H1 (cell line): ENCODE results near the gene LAMA3. TPM values are rescaled to one million over a fixed set of nuclear protein-coding genes. Genes with fewer than 3 reads are reported as not detected.

Experiments
- CTCF ChIA-PET: fragments of 300-600 bp; sonication (Branson Sonifier 250); formaldehyde crosslinking; loops from one replicate; lab custom pipeline; 2021; ENCODE audit not compliant: partially characterized antibody; lab: Charles Lee
- POLR2A ChIA-PET: fragments of 300-600 bp; sonication (Branson Sonifier 250); formaldehyde crosslinking; loops from one replicate; lab custom pipeline; 2021; ENCODE audit warnings: inconsistent platforms; ENCODE audit not compliant: partially characterized antibody; lab: Charles Lee
- DNase-seq, 2 experiments: peaks; one replicate each; pipeline versions ENCODE4 v3.0.0 to v3.0.0-alpha.2; 2010 to 2022; ENCODE audit warnings: low spot score in 2 of 2, low read depth in 1 of 2, mixed read lengths in 1 of 2
- FAIRE-seq: peaks from 2 replicates; lab custom pipeline; 2011; peaks lifted over from hg19 to GRCh38; lab: Jason Lieb, UNC
- H2AFZ ChIP-seq: 2 replicates; pipeline ENCODE4 v1.8.1; 2012; ENCODE audit warnings: low read length, inconsistent platforms
- H2AK5ac ChIP-seq: 2 replicates; pipeline ENCODE4 v1.6.1; 2013; ENCODE audit warnings: low read depth, low read length
- H2BK120ac ChIP-seq: replicated peaks from 2 replicates; pipeline ENCODE3; 2013; ENCODE audit warnings: low read depth, low read length, inconsistent platforms
- H2BK12ac ChIP-seq: 2 replicates; pipeline ENCODE4 v1.6.1; 2013; ENCODE audit warnings: low read depth, low read length
- H2BK15ac ChIP-seq: 2 replicates; pipeline ENCODE4 v1.6.1; 2013; ENCODE audit warnings: low read length
- H2BK20ac ChIP-seq: 2 replicates; pipeline ENCODE4 v1.6.1; 2013; ENCODE audit warnings: low read length
- H2BK5ac ChIP-seq: 2 replicates; pipeline ENCODE4 v1.6.1; 2013; ENCODE audit warnings: low read depth, low read length
- H3K14ac ChIP-seq: 2 replicates; pipeline ENCODE4 v1.6.1; 2013; ENCODE audit warnings: inconsistent platforms; ENCODE audit not compliant: insufficient read length
- H3K18ac ChIP-seq: 2 replicates; pipeline ENCODE4 v1.6.1; 2013; ENCODE audit warnings: low read length; ENCODE audit errors: extremely low read depth
- H3K23ac ChIP-seq: 2 replicates; pipeline ENCODE4 v1.6.1; 2013; ENCODE audit warnings: inconsistent platforms; ENCODE audit not compliant: insufficient read length
- H3K23me2 ChIP-seq: 2 replicates; pipeline ENCODE4 v1.6.1; 2013; ENCODE audit warnings: low read depth, low read length
- H3K27ac ChIP-seq: 2 replicates; pipeline ENCODE4 v1.6.1; 2011; ENCODE audit warnings: low read depth, low read length, inconsistent platforms
- H3K27me3 ChIP-seq, 4 experiments: replicated peaks in 1 of 4; 1 replicate in 1 of 4; 2 replicates in 3 of 4; pipeline versions ENCODE4 v1.6.1 to v1.8.1; 2011 to 2013; ENCODE audit warnings: low read length in 3 of 4, mild to moderate bottlenecking in 3 of 4, inconsistent platforms in 2 of 4, mixed read lengths in 2 of 4, moderate library complexity in 1 of 4; ENCODE audit not compliant: control insufficient read depth in 3 of 4, insufficient read depth in 3 of 4; ENCODE audit errors: extremely low read depth in 1 of 4
- H3K36me3 ChIP-seq, 4 experiments: 2 replicates each; pipeline versions ENCODE4 v1.6.1 to v1.8.1; 2011 to 2013; ENCODE audit warnings: mild to moderate bottlenecking in 4 of 4, low read length in 3 of 4, moderate library complexity in 2 of 4, control low read depth in 1 of 4, inconsistent platforms in 1 of 4; ENCODE audit not compliant: insufficient read depth in 4 of 4, control insufficient read depth in 2 of 4
- H3K4ac ChIP-seq: replicated peaks from 2 replicates; pipeline ENCODE3; 2013; ENCODE audit warnings: low read length, low read depth, mixed read lengths, inconsistent platforms; ENCODE audit not compliant: insufficient read length
- H3K4me1 ChIP-seq, 4 experiments: replicated peaks in 1 of 4; 1 replicate in 1 of 4; 2 replicates in 3 of 4; pipeline versions ENCODE4 v1.6.1 to v1.8.1; 2011 to 2013; ENCODE audit warnings: low read length in 3 of 4, inconsistent platforms in 2 of 4, mixed read lengths in 1 of 4; ENCODE audit not compliant: insufficient read depth in 4 of 4, control insufficient read depth in 3 of 4
- H3K4me2 ChIP-seq, 2 experiments: 2 replicates each; pipeline versions ENCODE4 v1.6.1 to v1.8.1; 2011 to 2013; ENCODE audit warnings: low read depth in 2 of 2, low read length in 2 of 2, control low read depth in 1 of 2, inconsistent platforms in 1 of 2, mild to moderate bottlenecking in 1 of 2; ENCODE audit not compliant: insufficient read depth in 1 of 2
- H3K4me3 ChIP-seq, 4 experiments: fragments of 200-600, 300-600 bp in 1 of 4; sonication (generic), shearing (Covaris generic), sonication (Bioruptor Twin) in 1 of 4; 2 replicates each; pipeline versions ENCODE4 v1.5.1 to v1.8.1; 2011 to 2016; ENCODE audit warnings: low read length in 4 of 4, low read depth in 3 of 4, control low read depth in 2 of 4, inconsistent platforms in 2 of 4, mild to moderate bottlenecking in 2 of 4, mixed read lengths in 1 of 4, moderate library complexity in 1 of 4; ENCODE audit not compliant: insufficient read depth in 2 of 4; ENCODE audit errors: extremely low read depth in 1 of 4
- H3K56ac ChIP-seq: replicated peaks from 2 replicates; pipeline ENCODE3; 2013; ENCODE audit warnings: low read depth, mild to moderate bottlenecking, mixed read lengths, low read length, inconsistent platforms; ENCODE audit not compliant: insufficient read length
- H3K79me1 ChIP-seq: 2 replicates; pipeline ENCODE4 v1.6.1; 2013; ENCODE audit warnings: low read depth, low read length, control low read depth
- H3K79me2 ChIP-seq, 2 experiments: 2 replicates each; pipeline versions ENCODE4 v1.6.1 to v1.8.1; 2012 to 2013; ENCODE audit warnings: low read length in 2 of 2, mild to moderate bottlenecking in 2 of 2, inconsistent platforms in 1 of 2; ENCODE audit not compliant: insufficient read depth in 2 of 2, control insufficient read depth in 1 of 2
- H3K9ac ChIP-seq, 4 experiments: replicated peaks in 1 of 4; 1 replicate in 1 of 4; 2 replicates in 3 of 4; pipeline versions ENCODE4 v1.6.1 to v1.8.1; 2011 to 2013; ENCODE audit warnings: low read depth in 3 of 4, low read length in 3 of 4, control low read depth in 2 of 4, mild to moderate bottlenecking in 2 of 4, moderate library complexity in 2 of 4, inconsistent platforms in 1 of 4; ENCODE audit errors: extremely low read depth in 1 of 4
- H3K9me3 ChIP-seq, 2 experiments: 2 replicates each; pipeline versions ENCODE4 v1.6.1 to v1.8.1; 2012 to 2013; ENCODE audit warnings: mild to moderate bottlenecking in 2 of 2, moderate library complexity in 2 of 2, control low read depth in 1 of 2, inconsistent platforms in 1 of 2, low read depth in 1 of 2, low read length in 1 of 2, mixed read lengths in 1 of 2; ENCODE audit not compliant: insufficient read depth in 2 of 2
- H4K20me1 ChIP-seq, 2 experiments: replicated peaks in 1 of 2; 2 replicates each; pipeline versions ENCODE3 to v1.8.1; 2011 to 2013; ENCODE audit warnings: inconsistent platforms in 2 of 2, low read length in 2 of 2, mild to moderate bottlenecking in 1 of 2; ENCODE audit not compliant: insufficient read depth in 2 of 2, control insufficient read depth in 1 of 2
- H4K5ac ChIP-seq: 2 replicates; pipeline ENCODE4 v1.6.1; 2013; ENCODE audit warnings: low read length, low read depth, mixed read lengths, inconsistent platforms; ENCODE audit not compliant: insufficient read length
- H4K8ac ChIP-seq: 2 replicates; pipeline ENCODE4 v1.8.0; 2013; ENCODE audit warnings: mild to moderate bottlenecking, moderate library complexity, low read length, inconsistent platforms; ENCODE audit not compliant: insufficient read depth; ENCODE audit errors: extremely low read depth
- H4K91ac ChIP-seq: replicated peaks from 2 replicates; pipeline ENCODE3; 2013; ENCODE audit warnings: low read length, mixed read lengths, inconsistent platforms; ENCODE audit not compliant: insufficient read length
- ASH2L ChIP-seq: fragments of 200-600, 300-600 bp; sonication (generic); IDR thresholded peaks from one replicate; pipeline ENCODE4 v1.7.1; 2017; ENCODE audit warnings: low read length
- BRCA1 ChIP-seq: IDR thresholded peaks from 2 replicates; pipeline ENCODE4 v1.6.1; 2012; ENCODE audit warnings: low read depth, low read length, improper control_type of control experiment
- CEBPB ChIP-seq: IDR thresholded peaks from 2 replicates; pipeline ENCODE4 v1.6.1; 2012; ENCODE audit warnings: low read depth, low read length
- EGR1 ChIP-seq: IDR thresholded peaks from 2 replicates; pipeline ENCODE4 v1.6.1; 2011; ENCODE audit warnings: low read depth, low read length, borderline replicate concordance
- HDAC6 ChIP-seq: IDR thresholded peaks from one replicate; pipeline ENCODE4 v1.7.1; 2012; ENCODE audit warnings: low read depth, mild to moderate bottlenecking, inconsistent platforms, low read length, moderate library complexity
- MAX ChIP-seq: IDR thresholded peaks from 2 replicates; pipeline ENCODE4 v1.6.1; 2012; ENCODE audit warnings: inconsistent platforms
- NANOG ChIP-seq: IDR thresholded peaks from 2 replicates; pipeline ENCODE4 v1.6.1; 2011; ENCODE audit warnings: low read length, low read depth, mild to moderate bottlenecking, inconsistent platforms; ENCODE audit not compliant: insufficient read depth, poor library complexity, severe bottlenecking
- NRF1 ChIP-seq: IDR thresholded peaks from 2 replicates; pipeline ENCODE4 v1.6.1; 2011; ENCODE audit warnings: mild to moderate bottlenecking, low read depth, low read length, improper control_type of control experiment
- PHF8 ChIP-seq: fragments of 200-600 bp; sonication (generic); conservative IDR thresholded peaks from 2 replicates; pipeline ENCODE4 v1.7.1; 2012; ENCODE audit warnings: low read depth, mild to moderate bottlenecking, inconsistent platforms, low read length, moderate library complexity
- RBBP5 ChIP-seq: IDR thresholded peaks from 2 replicates; pipeline ENCODE4 v1.7.1; 2012; ENCODE audit warnings: low read depth, mild to moderate bottlenecking, inconsistent platforms, low read length, moderate library complexity, borderline replicate concordance
- RNF2 ChIP-seq: fragments of 200-900, 300-1000 bp; sonication (generic); IDR thresholded peaks from 2 replicates; pipeline ENCODE4 v1.7.1; 2016; ENCODE audit warnings: borderline replicate concordance, low read depth, mild to moderate bottlenecking, antibody characterized with exemption, low read length; ENCODE audit not compliant: poor library complexity, severe bottlenecking; ENCODE audit errors: missing control alignments
- SIRT6 ChIP-seq: IDR thresholded peaks from one replicate; pipeline ENCODE4 v1.7.1; 2012; ENCODE audit warnings: low read length, inconsistent platforms
- USF2 ChIP-seq: IDR thresholded peaks from 2 replicates; pipeline ENCODE4 v1.6.1; 2011; ENCODE audit warnings: low read length, improper control_type of control experiment
- WGBS, 2 experiments: shearing (Covaris generic) in 1 of 2; methylation state at CpG; one replicate each; pipeline versions ENCODE4 v1.1.6 to v1.1.7; 2013 to 2015; ENCODE audit warnings: low lambda C conversion rate in 2 of 2, mixed read lengths in 2 of 2, inconsistent platforms in 1 of 2, low coverage in 1 of 2, missing lambda C conversion rate in 1 of 2; ENCODE audit not compliant: insufficient replicate concordance in 2 of 2, insufficient coverage in 1 of 2, insufficient read length in 1 of 2; ENCODE audit errors: extremely low coverage in 1 of 2, missing lambda C conversion rate in 1 of 2; 5-methylcytosine and 5-hydroxymethylcytosine counted together
- polyA plus RNA-seq, 7 experiments: library from polyadenylated mRNA; depleted of rRNA in 3 of 7; stranded (reverse) in 5 of 7; unstranded in 2 of 7; fragments of >200 nt in 5 of 7; fragments of 200-250 nt in 2 of 7; gene quantifications; 1 replicate in 5 of 7; 2 replicates in 1 of 7; 4 replicates in 1 of 7; pipeline versions ENCODE4 v1.2.1 to v1.2.3, GENCODE V29; 2011 to 2013; ENCODE audit warnings: missing spikeins in 2 of 7, mixed read lengths in 2 of 7
- total RNA-seq: library from RNA; stranded (reverse); fragmentation: NEBNext Ultra II Directional; extraction: Animal tissue kit (Norgen Biotek cat#: 25700); gene quantifications from 2 replicates; pipeline ENCODE4 v1.2.1, GENCODE V29; 2021

Gene LAMA3
- total and polyA plus RNA-seq, 2 of the 8 experiments (the other 6 are each of a cell fraction or from before 2014, with no cell fraction given): 0.76 to 5.0 TPM

GRCh38 chr18:23688528-23688927 is 725 bp upstream of the LAMA3 start:
- Histone ChIP-seq H2AFZ (no peak overlapping the region), H4K91ac (no peak overlapping the region), H2BK5ac (no peak overlapping the region), H4K20me1 (peaks cover 0 to 2% of the 10 kb centered on the region in 2 experiments), H3K36me3 (no peaks in the 10 kb centered on the region), H2AK5ac (no peak overlapping the region), H2BK20ac (no peak overlapping the region), H3K79me1 (no peaks in the 10 kb centered on the region), H2BK120ac (no peak overlapping the region), H3K23me2 (peaks cover 13% of the 10 kb centered on the region; the same call in 1 of the 2 replicates), H3K27ac (no peak overlapping the region), H3K4me3 (peak overlapping the region in 1 of 4 experiments; percentile 68; a peak in 1 of 8 replicates), H3K4ac (no peak overlapping the region), H3K27me3 (peaks cover 11 to 35% (median 29%) of the 10 kb centered on the region in 4 experiments), H3K4me2 (peak overlapping the region; percentile 82 to 86; a peak in 2 of 4 replicates), H3K4me1 (peaks cover 0 to 7% (median 5%) of the 10 kb centered on the region in 4 experiments; a peak in 3 of 7 replicates), H4K5ac (no peak overlapping the region), H4K8ac (no peak overlapping the region), H2BK12ac (no peak overlapping the region), H3K9me3 (no peaks in the 10 kb centered on the region), H3K79me2 (no peaks in the 10 kb centered on the region), H2BK15ac (no peak overlapping the region), H3K23ac (no peak overlapping the region), H3K56ac (no peak overlapping the region), H3K9ac (no peak overlapping the region), H3K14ac (no peak overlapping the region), H3K18ac (no peak overlapping the region)
- ChIA-PET CTCF (no interaction called here), POLR2A (interaction anchor here (1.5 kb wide), 1 partner anchor 12 kb away, joined by 3 read pairs; no protein-coding TSS in a partner anchor)
- FAIRE-seq: no peak
- WGBS, 2 experiments: 70% methylated on average over 5 of the region's 5 CpGs; no CpG with 5 or more reads in 1 of the 2 experiments
- DNase-seq: no peak
- TF ChIP-seq RBBP5 (no peak), USF2 (no peak), NRF1 (no peak), RNF2 (no peak), EGR1 (no peak), BRCA1 (no peak), NANOG (no peak), HDAC6 (no peak), SIRT6 (no peak), ASH2L (no peak), MAX (no peak), CEBPB (no peak), PHF8 (no peak)
